Measurements from ENCODE around the gene FBXO15.

DNA sequence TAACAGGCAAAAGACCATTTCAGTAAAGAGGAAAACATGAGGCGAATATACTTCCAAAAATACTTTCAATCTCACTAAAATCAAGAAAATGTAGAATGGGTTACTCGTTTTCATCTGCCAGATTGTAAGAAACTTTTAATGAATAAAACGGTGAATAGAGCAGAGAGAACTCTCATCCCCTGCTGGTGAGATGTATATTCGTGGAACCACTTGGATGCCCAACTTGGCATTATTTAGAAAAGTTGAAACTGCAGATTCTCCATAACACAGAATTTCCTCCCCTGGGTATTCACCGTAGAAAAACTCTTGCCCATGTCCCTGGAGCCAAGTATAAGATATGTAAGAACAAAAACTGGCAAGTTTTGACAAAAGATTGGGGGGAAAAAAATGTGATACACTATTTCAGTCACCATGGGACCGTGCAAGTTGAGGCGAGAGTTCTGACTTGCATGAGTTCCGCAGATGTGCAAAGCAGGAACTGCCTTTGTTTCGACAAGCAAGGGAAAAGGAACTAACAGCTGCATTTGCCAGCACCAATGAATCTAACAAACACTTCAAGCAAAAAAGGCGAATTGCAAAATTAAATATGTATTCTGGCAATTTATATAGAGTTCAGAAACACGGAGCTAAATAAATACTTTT is 15.5 kb upstream of the FBXO15 start:
- TF ChIP-seq, protein P1, sequence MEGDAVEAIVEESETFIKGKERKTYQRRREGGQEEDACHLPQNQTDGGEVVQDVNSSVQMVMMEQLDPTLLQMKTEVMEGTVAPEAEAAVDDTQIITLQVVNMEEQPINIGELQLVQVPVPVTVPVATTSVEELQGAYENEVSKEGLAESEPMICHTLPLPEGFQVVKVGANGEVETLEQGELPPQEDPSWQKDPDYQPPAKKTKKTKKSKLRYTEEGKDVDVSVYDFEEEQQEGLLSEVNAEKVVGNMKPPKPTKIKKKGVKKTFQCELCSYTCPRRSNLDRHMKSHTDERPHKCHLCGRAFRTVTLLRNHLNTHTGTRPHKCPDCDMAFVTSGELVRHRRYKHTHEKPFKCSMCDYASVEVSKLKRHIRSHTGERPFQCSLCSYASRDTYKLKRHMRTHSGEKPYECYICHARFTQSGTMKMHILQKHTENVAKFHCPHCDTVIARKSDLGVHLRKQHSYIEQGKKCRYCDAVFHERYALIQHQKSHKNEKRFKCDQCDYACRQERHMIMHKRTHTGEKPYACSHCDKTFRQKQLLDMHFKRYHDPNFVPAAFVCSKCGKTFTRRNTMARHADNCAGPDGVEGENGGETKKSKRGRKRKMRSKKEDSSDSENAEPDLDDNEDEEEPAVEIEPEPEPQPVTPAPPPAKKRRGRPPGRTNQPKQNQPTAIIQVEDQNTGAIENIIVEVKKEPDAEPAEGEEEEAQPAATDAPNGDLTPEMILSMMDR (conservative IDR thresholded peaks at IDR 0.05 in 1 of 2, IDR thresholded peaks at IDR 0.05 in 1 of 2; ENCODE audit: low read depth in 1 of 2, low read length in 2 of 2): no peak
- TF ChIP-seq EZH2 (IDR thresholded peaks at IDR 0.05; ENCODE audit: low read length, missing control alignments): no peak

Measured in fibroblast of lung (primary cell).